Peyer's patch (tissue), 4 donors: ENCODE measurements around the gene DLGAP1.

Experiments
- POLR2A ChIP-seq, 2 donors: fragments of 450-650 bp; IDR thresholded peaks; one replicate each; pipeline ENCODE4 v1.5.1; 2017; ENCODE audit warnings: antibody characterized with exemption in 2 of 2, mild to moderate bottlenecking in 2 of 2, moderate library complexity in 2 of 2
- TF ChIP-seq, protein P1 (sequence below), 6 experiments: fragments of 450-650 bp in 4 of 6; fragments of 200-600 bp in 2 of 6; sonication (generic) in 1 of 6; IDR thresholded peaks; one replicate each; pipeline ENCODE4 v1.5.1; 2017 to 2019; ENCODE audit warnings: antibody characterized with exemption in 6 of 6, mild to moderate bottlenecking in 3 of 6, moderate library complexity in 1 of 6

DNA sequence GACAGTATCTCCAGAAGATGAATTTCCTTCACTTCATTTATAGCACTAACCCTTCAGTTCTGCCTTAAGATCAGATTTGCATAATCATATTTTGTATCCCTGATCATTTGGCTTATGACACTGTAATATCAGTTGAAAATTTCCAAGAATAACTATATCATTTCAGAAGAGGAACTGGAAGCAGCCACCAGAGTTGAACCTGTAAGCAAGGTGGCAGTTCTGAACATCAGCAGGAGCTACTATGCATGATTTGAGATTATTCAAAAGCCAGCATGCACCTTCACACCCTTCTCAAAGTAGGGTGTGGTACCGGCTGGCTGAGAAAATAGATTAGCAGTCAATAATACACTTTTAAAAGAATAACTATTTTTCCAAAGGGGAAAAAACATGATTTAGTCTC is 328.2 kb downstream of the DLGAP1 start:
- TF ChIP-seq, protein P1, sequence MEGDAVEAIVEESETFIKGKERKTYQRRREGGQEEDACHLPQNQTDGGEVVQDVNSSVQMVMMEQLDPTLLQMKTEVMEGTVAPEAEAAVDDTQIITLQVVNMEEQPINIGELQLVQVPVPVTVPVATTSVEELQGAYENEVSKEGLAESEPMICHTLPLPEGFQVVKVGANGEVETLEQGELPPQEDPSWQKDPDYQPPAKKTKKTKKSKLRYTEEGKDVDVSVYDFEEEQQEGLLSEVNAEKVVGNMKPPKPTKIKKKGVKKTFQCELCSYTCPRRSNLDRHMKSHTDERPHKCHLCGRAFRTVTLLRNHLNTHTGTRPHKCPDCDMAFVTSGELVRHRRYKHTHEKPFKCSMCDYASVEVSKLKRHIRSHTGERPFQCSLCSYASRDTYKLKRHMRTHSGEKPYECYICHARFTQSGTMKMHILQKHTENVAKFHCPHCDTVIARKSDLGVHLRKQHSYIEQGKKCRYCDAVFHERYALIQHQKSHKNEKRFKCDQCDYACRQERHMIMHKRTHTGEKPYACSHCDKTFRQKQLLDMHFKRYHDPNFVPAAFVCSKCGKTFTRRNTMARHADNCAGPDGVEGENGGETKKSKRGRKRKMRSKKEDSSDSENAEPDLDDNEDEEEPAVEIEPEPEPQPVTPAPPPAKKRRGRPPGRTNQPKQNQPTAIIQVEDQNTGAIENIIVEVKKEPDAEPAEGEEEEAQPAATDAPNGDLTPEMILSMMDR (IDR thresholded peaks at IDR 0.05), result no peak
- no peak for TF ChIP-seq POLR2A (IDR thresholded peaks at IDR 0.05)
